Measurements from ENCODE around the gene HBG2. TPM values are rescaled to one million over a fixed set of nuclear protein-coding genes. Genes with fewer than 3 reads are reported as not detected.
"Not testable (repeated sequence)": the region's sequence is repeated elsewhere in the genome, so short reads cannot be mapped to it uniquely, and the experiment has no call there.

Gene HBG2
- total RNA-seq, 2 donors from 2014 or later, result not detected

- WGBS, result 83% methylated on average over 2 of the region's 2 CpGs
- intact Hi-C loops (cut with DNase I), result no loop called here
- no peak for TF ChIP-seq POLR2AphosphoS5 (IDR thresholded peaks at IDR 0.05)
- no peak for TF ChIP-seq CTCF (IDR thresholded peaks at IDR 0.05)
- TF ChIP-seq POLR2A (IDR thresholded peaks at IDR 0.05), result no peak
- H3K27ac ChIP-seq, result no peak overlapping the region
- H3K4me1 ChIP-seq (replicated peaks), result no peaks in the 10 kb centered on the region
- H3K27me3 ChIP-seq (replicated peaks; ENCODE audit: insufficient read depth), result no peaks in the 10 kb centered on the region
- DNase-seq (ENCODE audit: low spot score), result no peak
- H3K4me3 ChIP-seq, result no peak overlapping the region
- no peaks in the 10 kb centered on the region for H3K36me3 ChIP-seq
- no peaks in the 10 kb centered on the region for H3K9me3 ChIP-seq
Measured at GRCh38 chr11:5251746-5252145, 2.8 kb downstream of the HBG2 start.

- no peaks in the 10 kb centered on the region for H3K4me1 ChIP-seq (replicated peaks)
- H3K9me3 ChIP-seq, result no peaks in the 10 kb centered on the region
- 92% methylated on average over 4 of the region's 4 CpGs for WGBS
- H3K4me3 ChIP-seq, result no peak overlapping the region
- intact Hi-C loops (cut with DNase I), result no loop called here
- no peak overlapping the region for H3K27ac ChIP-seq
- TF ChIP-seq CTCF (IDR thresholded peaks at IDR 0.05) (no peak), POLR2AphosphoS5 (IDR thresholded peaks at IDR 0.05) (no peak), POLR2A (IDR thresholded peaks at IDR 0.05) (no peak)
- no peaks in the 10 kb centered on the region for H3K27me3 ChIP-seq (replicated peaks; ENCODE audit: insufficient read depth)
- H3K36me3 ChIP-seq, result no peaks in the 10 kb centered on the region
- no peak for DNase-seq (ENCODE audit: low spot score)
Measured at GRCh38 chr11:5250543-5251204, 3.9 kb downstream of the HBG2 start.

GRCh38 chr11:5249807-5250396 is 4.7 kb downstream of the HBG2 start, which contains the start of gene HBG1:
Gene HBG1, minus strand, starts transcription at chr11:5249857. Its CDS starts 53 bp downstream, at chr11:5249804.
- 77% methylated on average over 4 of the region's 9 CpGs for WGBS
- H3K27ac ChIP-seq, result not testable (repeated sequence)

GRCh38 chr11:5248498-5248897 is 6.1 kb downstream of the HBG2 start:
- WGBS, result 69% methylated on average over 7 of the region's 7 CpGs
- intact Hi-C loops (cut with DNase I), result not testable (repeated sequence)

More at GRCh38 chr11:5249807-5250396, 4.7 kb downstream of the HBG2 start, which contains the start of gene HBG1:
- H3K27me3 ChIP-seq (replicated peaks; ENCODE audit: insufficient read depth); H3K36me3 ChIP-seq; H3K4me3 ChIP-seq; intact Hi-C loops (cut with DNase I); DNase-seq (ENCODE audit: low spot score); H3K9me3 ChIP-seq; H3K4me1 ChIP-seq (replicated peaks): not testable (repeated sequence)

GRCh38 chr11:5247472-5248192 is 6.9 kb downstream of the HBG2 start:
- H3K27ac ChIP-seq, result no peak overlapping the region
- intact Hi-C loops (cut with DNase I), result no loop called here
- H3K9me3 ChIP-seq, result no peaks in the 10 kb centered on the region
- TF ChIP-seq POLR2A (IDR thresholded peaks at IDR 0.05), result no peak
- no peak for TF ChIP-seq CTCF (IDR thresholded peaks at IDR 0.05)
- no peak for TF ChIP-seq POLR2AphosphoS5 (IDR thresholded peaks at IDR 0.05)
- no peak for DNase-seq (ENCODE audit: low spot score)
- no peaks in the 10 kb centered on the region for H3K36me3 ChIP-seq
- no peaks in the 10 kb centered on the region for H3K27me3 ChIP-seq (replicated peaks; ENCODE audit: insufficient read depth)
- H3K4me3 ChIP-seq, result no peak overlapping the region
- WGBS, result 76% methylated on average over 3 of the region's 3 CpGs
- no peaks in the 10 kb centered on the region for H3K4me1 ChIP-seq (replicated peaks)

More at GRCh38 chr11:5248498-5248897, 6.1 kb downstream of the HBG2 start:
- H3K27ac ChIP-seq; H3K27me3 ChIP-seq (replicated peaks; ENCODE audit: insufficient read depth); H3K9me3 ChIP-seq; H3K4me3 ChIP-seq; DNase-seq (ENCODE audit: low spot score); H3K36me3 ChIP-seq; H3K4me1 ChIP-seq (replicated peaks): not testable (repeated sequence)
